HG02642 (cell line): ENCODE results near the gene PXDN.
"Not testable (repeated sequence)": the region's sequence is repeated elsewhere in the genome, so short reads cannot be mapped to it uniquely, and the experiment has no call there.

Experiments used
- ATAC-seq: cut with Tn5 transposase; IDR thresholded peaks from one replicate; pipeline ENCODE4 v1.9.1; 2021; ENCODE audit warnings: mild to moderate bottlenecking; ENCODE audit not compliant: unreplicated experiment, poor library complexity

The PXDN gene

DNA sequence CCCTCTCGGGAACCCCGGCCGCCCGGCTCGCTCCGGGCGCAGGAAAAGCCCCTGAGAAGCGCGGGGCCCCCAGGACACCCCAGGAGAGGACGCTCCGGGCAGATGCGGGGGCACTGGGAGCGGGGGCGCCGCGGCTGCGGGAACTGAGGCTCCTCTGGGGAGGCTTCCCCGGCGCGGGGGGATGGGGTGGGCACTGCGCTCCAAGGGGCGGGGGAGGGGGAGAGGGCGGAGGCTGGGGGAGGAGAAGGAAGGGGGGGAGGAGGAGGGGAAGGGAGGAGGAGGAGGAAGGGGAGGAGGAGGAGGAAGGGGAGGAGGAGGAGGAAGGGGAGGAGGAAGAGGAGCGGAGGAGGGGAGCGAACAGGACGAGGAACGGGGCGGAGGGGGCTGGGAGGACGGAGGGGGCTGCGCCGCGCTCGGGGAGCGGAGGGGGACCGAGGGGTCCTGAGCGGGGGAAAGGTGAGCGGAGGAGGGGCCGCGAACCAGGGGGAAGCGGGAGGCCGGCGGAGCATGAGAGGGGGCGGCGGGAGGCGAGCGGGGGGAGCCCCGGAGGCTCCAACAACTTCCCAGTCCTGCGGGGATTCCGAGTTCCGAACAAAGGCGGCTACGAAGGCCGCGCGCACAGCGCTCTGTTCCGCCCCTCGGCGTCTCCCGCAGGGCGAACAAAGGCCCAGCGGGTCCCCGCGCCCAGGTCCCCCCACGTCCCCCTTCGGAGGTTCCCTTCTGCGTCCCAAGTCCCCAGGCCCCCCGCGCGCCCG lies 742 bp downstream of the PXDN start:
- ATAC-seq: no peak

- ATAC-seq: no peak
Measured at GRCh38 chr2:1742681-1743395, 1.5 kb downstream of the PXDN start.

DNA sequence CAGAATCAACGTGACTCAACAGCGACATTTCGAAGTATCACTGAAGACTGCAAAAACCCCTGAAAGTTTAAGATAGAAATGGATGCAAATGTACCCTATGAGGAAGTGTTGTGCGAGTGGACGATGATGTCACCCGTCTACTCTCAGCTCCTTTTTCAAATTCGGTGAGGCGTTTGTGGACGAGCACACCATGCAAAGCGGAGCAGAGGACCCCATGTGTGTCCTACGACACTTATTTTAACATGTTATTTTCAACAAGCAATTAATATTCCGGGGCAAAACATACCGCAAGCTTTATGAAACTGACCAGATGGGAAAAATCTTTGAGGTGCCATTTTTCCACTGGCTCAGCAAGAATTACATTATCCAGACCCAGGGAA lies 2.0 kb downstream of the PXDN start:
- no peak for ATAC-seq

DNA sequence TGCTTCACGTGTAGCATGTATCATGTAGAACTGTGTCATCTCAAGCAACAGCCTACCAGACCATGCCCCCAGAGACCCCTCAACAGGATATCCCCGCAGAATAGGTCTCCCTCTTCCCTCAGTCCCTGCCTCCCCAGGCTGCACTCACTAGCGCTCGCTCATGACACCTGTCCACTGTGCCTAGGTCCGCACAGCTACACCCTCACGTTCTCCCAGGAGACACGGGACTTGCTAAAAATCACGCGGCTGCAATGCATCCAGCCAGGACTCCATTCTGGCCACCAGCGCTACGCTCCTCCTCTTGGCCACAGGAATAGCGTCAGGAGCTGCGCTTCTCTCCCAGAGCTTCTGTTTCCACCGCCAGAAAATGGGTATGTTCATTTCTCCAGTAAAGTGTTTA lies 2.5 kb downstream of the PXDN start:
- no peak for ATAC-seq

GRCh38 chr2:1740716-1741589 lies 3.4 kb downstream of the PXDN start:
- ATAC-seq: no peak

DNA sequence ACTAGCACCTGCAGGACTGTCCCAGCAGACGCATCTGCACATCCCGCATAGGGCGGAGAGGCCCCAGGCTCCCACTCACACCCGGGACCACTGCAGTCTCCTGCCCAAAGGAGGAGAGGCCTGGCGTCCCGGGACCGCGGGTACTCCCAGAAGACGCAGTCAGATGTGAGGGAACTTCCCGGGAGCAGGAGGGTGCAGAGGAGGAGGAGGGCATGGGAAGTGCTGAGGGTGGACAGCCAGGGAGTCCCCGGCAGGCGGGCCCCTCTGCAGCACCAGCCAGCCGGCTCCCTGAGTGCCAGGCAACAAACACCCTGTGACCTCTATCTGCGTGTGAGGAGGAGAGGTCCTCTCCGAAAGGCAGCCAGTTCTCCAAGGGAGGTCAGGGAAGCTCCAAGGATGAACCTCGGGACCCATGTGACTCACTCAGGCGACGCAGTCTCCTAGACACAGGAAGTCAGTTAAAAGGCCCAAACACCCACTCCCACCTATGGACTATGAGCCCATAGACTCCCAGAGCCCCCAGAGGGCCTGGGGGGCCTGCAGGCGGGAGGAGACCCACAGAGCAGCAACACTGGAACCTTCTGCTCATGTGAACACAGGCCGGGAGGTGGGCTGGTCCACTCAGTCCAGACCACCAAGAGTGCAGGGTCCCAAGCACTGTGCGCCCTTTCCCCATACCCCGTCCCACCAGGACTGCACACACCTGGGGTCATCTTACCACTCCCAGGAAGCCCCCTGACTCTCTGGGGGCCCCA lies 4.2 kb downstream of the PXDN start:
- no peak for ATAC-seq

GRCh38 chr2:1739322-1739957 lies 4.9 kb downstream of the PXDN start:
- ATAC-seq: no peak

DNA sequence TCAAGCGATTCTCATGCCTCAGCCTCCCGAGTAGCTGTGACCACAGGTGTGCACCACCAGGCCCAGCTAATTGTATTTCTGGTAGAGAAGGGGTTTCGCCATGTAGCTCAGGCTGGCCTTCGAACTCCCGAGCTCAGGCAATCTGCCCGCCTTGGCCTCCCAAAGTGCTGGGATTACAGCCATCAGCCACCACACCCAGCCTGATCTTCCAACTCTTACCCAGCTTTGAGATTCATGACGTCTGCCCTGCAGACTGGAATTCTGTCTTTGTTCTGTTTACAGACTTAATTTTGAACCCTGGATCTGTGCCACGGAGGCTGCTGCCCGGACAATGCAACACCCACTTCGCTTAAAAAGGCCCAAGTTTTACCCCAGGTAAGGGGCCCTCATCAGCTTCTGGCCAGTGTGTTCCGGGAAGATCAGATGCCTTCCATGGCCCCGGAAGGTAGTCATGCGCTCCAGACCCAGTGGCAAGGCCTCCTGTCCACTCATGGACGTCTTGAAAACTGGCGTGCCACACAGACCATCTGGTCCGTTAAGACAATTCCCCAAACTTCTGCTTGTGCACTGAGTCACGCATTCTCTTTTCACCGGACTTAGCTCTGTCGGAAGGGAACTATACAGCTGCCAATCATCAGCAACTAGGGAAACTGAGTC lies 5.5 kb downstream of the PXDN start:
- ATAC-seq: no peak

DNA sequence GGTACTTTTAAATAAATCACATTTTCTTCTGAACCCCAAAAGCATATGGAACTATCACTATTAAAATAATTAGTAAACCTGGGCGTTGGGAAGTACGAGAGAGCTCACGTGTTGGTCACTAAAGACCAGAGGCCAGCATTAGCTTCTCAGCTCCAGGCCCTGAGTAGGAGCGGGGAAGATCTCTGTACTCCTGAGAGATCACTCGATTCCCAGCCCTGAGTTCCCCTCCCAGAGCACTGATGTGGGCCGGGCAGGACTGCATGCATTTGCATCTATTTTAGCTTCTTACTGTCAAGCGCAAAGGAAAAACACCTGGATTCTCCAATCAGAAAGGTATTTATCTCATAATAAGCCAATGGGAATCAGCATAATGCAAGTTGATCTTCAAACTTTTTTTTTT lies 6.2 kb downstream of the PXDN start:
- ATAC-seq: no peak

GRCh38 chr2:1736997-1737480 lies 7.3 kb downstream of the PXDN start:
- no peak for ATAC-seq

DNA sequence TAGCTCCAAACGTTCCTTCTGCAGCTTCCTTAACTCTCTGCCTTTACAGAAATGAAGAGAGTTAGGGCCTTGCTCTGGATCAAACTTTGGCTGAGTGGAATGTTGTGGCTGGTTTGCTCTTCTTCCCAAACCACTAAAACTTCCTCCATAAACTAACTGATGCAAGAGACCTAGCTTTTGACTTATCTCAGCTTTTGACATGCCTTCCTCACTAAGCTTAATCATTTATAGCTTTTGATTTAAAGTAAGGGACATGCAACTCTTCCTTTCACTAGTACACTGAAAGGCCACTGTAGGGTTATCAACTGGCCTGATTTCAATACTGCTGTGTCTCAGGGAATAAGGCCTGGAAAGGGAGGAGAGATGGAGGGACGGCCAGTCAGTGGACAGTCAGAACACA lies 8.3 kb downstream of the PXDN start:
- ATAC-seq: no peak

DNA sequence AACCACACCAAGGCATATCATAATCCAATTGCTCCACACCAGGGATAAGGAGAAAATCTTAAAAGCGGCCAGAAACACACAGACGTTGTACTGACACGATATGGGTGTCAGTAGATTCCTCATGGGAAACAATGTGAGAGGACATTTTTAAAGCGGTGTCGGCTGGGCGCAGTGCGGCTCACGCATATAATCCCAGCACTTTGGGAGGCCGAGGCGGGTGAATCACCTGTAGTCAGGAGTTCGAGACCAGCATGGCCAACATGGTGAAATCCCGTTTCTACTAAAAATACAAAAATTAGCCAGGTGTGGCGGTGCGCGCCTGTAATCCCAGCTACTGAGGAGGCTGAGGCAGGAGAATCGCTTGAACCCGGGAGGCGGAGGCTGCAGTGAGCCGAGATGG lies 11.0 kb downstream of the PXDN start:
- ATAC-seq: not testable (repeated sequence)

GRCh38 chr2:1731963-1732768 lies 12.1 kb downstream of the PXDN start:
- no peak for ATAC-seq

GRCh38 chr2:1731447-1731962 lies 12.8 kb downstream of the PXDN start:
- ATAC-seq: no peak

- ATAC-seq: no peak
Measured at GRCh38 chr2:1730015-1730927, 14.0 kb downstream of the PXDN start.

DNA sequence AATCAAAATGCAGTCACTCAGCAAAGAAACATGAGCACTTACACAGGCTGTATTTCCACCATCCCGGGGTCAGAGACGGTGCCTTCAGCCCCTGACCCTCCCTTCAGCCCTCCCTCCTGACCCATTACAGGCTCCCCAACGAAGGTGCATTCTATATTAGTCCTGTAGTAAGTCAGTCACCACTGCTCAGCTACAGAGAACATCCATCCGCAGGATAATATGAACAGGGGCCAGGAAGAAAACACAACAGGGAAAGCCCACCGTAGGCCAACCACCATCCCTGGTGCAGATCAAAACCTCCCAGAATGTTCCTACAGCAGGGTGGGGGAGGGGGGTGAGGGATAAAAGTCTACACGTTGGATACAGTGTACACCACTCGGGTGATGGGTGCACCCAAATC lies 15.1 kb downstream of the PXDN start:
- no peak for ATAC-seq

GRCh38 chr2:1728821-1729220 lies 15.5 kb downstream of the PXDN start:
- ATAC-seq: no peak
